Activated CD8-positive, alpha-beta memory T cell treated with anti-CD3 and anti-CD28 coated beads, Interleukin-2, amount 50 U/mL, for 48 hours (primary cell): Measurements from ENCODE around the gene DIO3.
"Not testable (repeated sequence)": the region's sequence is repeated elsewhere in the genome, so short reads cannot be mapped to it uniquely, and the experiment has no call there.

Experiments
- DNase-seq: peaks from one replicate; pipeline ENCODE4 v3.0.0-alpha.2; 2020

DIO3 gene

DNA sequence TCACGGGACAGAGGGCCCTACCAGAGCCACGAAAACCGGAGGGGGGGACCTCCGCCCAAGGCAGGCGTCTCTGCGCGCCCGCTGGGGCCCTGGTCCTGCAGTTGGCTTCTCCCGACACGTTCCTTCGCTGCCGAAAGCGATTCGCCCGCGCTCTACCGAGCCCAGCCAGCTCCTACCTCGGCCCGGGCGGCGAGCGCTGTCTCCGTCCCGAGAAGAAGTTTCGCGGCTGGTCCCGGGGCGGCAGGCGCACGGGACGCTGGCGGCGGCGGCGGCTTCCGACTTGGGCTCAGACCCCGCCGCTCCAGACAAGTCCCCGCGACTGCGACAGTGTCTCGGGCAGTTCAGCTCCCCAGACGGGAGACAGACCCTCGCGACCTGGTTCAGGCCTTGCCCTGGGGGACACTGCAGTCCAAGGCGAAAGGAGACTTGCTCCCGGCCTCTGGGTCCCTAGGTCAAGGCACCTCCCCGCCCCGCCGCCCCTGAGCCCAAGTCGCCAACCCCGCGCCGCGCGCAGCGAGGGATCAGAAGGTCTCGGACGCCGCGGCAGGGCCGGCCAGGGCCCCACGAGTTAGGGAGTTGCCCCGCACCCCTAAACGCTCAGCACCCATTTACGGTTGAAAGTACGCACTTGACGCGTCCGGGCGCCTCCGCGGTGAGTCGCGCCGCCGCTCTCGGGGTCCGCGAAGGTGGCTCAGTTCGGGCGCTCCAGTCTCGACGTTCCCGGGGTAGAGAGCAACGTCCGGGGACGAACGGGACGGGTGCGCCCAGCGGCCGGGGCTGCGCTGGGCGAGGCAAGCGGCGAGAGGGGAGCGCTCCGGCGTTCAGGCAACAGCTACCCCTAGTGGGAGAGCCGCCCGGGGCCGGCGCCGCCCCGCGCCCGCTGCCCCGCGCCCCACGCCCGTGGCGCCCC lies 1.4 kb upstream of the DIO3 start:
- DNase-seq, result no peak

DNA sequence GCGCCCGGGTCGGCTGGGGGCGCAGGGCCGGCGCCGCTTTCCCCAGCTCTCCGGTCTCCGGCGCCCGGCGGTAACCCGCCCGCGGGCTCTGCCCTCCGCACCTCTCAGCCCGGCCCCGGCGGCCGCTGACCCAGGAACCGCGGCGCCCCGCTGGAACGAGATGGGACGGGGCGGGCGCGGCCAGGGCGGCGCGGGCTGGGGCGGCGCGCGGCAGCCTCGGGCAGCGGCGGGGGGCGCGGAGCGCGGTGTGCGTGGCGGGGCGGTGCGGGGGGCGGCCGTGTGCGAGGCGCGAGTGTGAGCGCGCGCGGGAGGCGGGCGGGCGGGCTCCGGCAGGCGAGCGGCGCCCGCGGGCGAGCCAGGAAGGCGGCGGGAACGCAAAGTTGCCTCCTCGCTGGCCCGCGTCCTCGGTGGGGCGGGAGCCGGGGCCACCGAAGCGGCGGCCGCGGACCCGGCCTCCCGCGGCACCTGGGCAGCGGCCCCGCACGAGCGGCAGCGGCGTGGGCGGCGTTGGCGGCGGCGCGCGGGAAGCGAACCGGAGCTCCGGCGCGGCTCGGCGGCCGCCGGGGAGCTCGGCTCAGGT lies 671 bp upstream of the DIO3 start:
- no peak for DNase-seq

DNA sequence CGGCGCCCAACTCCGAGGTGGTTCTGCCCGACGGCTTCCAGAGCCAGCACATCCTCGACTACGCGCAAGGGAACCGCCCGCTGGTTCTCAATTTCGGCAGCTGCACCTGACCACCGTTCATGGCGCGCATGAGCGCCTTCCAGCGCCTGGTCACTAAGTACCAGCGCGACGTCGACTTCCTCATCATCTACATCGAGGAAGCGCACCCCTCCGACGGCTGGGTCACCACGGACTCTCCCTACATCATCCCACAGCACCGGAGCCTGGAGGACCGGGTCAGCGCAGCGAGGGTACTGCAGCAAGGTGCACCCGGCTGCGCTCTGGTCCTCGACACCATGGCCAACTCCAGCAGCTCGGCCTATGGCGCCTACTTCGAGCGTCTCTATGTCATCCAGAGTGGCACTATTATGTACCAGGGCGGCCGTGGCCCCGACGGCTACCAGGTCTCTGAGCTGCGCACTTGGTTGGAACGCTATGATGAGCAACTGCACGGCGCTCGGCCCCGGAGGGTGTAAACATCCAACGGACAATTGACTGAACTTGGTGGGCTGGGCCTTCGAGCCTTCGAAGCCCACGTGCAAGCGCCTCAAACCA lies 699 bp downstream of the DIO3 start:
- no peak for DNase-seq

DNA sequence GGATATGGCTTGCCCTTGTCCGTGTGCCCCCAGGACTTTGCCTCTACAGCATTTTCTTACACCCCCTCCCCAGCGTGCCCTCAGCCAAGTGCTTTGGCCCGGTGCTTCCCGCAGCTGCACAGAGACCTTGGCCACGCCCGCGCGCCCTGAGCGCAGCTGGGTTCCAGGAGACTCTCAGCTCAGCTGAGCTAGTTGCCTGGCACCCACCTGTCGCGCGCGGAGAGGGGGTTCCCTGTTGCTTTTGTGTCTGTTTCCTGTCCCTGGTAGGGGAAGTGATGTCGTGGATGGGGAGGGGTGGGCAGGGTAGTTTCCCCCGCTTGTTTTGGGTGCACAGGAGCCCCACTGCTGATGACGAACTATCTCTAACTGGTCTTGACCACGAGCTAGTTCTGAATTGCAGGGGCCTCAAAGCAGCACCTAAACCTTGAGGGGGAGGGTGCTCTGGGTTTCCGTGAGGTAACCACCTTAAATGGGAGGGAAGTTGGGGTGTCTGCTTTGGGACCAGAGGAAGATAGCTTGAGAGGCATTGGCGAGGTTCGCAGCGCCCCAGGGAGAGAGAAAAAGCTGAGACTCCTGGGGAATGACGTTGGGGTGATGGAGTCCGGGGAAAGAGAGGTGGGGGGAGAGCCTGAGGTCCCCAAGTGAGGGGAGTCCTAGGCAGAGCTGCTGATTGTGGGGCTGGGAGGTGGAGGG lies 1.5 kb downstream of the DIO3 start:
- DNase-seq, result no peak

DNA sequence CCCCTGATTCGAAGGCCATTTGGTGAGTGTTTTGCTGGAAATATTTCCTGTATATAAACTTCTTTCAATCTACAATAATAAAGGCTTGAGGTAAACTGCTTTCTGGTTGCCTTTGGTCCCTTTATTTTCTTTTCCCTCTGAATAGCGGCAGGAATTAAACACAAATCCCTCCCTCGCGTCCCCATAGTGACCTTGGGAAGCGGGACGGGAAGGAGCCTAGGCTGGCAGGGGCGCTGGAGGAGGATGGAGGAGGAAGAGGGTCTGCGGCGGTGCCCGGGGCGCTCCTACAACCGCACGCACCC lies 2.0 kb downstream of the DIO3 start:
- no peak for DNase-seq

DNA sequence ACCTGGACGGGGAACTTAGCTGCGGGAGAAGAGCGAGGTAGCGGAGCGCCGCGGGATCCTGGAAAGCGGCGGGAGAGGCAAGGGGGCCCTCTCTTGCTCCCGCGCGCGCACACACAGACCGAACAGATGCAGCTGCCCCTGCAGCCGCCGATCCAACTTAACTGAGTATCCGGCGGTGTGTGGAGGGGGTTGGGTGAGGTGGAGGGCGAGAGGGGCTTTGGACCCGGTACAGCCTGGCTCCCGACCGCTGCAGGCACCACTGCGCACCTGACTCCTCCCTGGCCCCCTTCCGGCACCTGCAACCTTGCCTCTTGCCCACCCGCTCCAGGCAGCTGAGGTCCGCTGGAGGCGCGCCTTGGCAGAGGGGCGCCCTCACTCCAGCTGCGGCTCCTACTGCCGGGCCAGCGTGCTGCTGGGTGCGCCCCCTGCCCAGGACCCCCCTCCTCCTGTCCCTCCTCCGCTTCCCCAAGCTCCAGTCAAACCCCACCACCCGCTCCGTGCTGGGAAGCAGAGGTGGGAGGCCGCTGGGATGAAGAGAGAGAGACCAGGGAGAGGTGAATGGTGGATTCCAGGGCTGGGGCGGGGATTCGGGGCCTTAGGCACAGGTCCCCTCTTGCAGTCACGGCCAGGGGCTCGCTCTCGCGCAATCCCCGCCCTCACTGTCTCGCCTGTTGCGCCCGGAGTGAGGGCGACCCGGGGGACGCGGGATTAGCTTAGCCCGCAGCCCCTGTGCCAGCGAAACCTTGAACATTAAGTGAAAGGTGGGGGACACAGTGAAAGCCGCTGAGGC lies 2.6 kb downstream of the DIO3 start:
- DNase-seq, result no peak

DNA sequence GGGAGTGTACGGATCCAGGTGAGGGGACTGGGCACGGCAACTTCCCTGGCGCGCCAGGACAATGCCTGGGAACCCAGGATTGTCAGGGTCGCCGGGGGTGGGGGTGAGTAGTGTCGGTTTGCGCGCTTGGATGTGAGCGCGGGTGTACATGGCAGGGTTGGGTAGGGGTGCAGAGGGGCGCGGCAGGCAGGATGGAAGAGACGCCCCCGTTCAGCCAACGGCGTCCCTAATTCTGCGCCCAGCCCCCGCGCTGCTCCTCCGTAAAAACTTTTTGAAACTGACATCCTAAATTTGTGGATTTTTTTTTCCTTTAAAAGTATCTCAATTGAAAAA lies 3.1 kb downstream of the DIO3 start:
- DNase-seq, result no peak

DNA sequence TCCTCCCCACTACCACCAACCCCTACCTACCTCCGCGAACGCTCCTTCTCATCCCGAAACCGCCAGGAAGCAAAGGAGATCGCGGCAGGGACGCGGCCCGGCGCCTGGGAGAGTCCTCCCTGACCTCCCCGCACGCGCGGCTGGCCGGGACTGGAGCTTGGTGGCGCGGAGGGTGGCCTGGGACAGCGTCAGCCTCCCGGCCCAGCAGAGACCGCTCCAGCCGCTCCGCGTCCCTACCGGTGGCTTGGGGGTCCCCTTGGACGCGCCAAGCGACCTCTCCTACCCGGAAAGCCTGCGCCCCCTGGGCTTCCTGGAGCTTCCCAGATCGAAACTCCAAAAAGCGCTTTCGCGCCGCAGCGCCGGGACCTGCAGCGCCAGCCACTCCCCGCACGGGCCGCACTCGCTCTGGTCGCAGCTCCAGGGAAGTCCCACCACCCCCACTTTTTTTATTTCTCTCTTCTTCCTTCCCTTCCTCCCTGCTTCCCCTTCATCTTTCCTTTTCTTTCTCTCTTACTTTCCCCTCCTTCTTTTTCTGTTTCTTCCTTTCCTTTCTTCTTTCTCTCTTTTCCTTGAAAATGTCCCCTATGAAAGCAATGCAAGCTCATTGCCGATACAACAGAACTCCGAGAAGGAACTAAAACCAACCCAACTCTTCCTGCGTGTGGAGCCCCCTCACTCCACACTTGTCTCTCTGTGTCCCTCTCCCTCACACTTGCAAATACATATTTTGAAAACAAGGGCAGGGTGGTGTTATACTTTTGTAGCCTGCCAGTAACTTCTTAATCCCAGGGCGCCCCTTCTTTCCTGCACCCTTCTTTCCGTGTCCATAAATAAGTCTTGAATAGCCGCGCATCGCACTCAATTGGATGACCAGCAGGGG lies 3.8 kb downstream of the DIO3 start:
- no peak for DNase-seq

DNA sequence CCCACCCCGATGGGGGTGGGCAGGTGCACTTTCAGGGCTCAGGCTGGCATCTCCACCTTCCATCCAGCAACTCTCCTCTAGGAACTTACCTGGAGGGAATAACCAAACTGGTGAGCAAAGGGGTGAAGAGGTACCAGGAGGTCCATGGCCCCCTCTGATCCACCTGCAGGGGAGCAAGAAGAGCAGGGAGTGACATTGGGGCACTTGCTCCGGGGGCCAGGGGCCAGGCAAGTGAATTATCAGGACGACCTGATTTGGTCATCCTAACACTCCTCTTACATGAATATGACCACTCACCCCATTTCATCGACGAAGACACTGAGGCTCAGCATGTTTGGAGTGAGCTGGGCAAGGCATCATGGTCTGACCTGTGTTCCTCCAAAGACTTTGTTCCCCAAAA lies 6.0 kb downstream of the DIO3 start:
- DNase-seq, result no peak

DNA sequence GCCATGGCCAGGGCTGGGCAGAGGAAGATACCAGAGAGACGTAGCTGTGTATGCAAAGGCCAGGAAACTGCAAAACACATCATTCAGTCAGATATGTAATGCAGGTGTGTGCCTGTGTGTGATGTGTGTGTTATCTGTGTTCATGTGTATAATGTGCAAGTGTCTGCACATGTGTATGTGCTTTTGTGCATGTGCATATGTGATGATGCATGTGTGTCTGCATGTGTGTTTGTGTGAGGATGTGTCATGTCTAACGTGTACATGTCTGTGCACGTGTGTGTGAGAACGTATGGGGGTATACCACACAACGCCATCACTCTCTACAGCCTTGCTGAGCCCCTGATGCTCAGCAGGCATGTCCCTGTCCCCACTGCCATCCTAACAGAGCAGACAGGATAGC lies 9.7 kb downstream of the DIO3 start:
- DNase-seq, result no peak

DNA sequence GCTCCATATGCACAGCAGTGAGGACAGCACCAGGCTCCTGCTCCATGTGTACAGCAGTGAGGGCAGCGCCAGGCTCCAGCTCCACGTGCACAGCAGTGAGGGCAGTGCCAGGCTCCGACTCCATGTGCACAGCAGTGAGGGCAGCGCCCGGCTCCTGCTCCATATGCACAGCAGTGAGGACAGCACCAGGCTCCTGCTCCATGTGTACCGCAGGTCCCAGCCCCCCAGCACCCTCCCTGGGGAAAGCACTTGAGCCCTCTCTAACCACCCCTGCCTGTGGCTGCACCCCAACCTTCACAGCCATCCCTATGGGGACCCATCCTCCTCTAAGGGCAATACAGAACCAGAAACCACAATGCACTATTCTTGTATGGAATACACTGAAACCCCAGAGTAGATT lies 11.2 kb downstream of the DIO3 start:
- not testable (repeated sequence) for DNase-seq

DNA sequence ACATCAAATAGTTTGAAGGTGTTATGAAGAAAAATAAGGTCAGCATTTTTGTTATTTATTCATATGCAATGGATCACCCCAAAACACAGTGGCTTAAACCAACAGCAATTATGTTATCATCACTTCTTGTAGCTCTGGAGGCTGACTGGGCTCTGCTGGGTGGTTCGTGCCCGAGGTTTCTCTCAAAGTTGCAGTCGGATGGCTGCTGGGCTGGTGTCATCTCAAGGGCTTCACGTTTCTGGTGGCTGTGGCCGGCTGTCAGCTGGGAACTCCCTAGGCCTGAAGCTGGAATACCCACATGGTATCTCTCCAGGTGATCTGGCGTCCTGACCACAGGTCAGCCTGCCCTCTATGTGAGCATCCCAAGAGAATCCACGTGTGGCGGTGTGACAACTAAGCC lies 12.0 kb downstream of the DIO3 start:
- no peak for DNase-seq

DNA sequence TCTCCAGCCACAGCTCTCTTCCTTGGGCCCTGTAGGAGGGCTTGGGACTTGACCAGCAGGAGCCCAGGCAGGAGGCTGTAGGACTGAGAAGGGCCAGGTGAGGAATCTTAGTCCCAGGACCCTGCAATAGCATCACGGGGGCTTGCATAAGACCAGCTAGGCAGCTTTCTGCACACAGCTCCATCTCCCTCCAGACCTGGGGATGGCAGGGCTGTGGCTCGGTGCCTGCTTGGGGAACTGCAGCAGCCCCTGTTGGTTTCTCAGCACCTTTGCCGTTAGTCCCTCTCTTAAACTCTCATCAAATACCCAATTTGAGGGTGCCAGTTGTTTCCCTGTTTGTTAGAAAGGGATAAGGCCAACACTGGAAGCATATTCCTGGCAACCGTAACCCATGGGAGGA lies 14.3 kb downstream of the DIO3 start:
- no peak for DNase-seq

DNA sequence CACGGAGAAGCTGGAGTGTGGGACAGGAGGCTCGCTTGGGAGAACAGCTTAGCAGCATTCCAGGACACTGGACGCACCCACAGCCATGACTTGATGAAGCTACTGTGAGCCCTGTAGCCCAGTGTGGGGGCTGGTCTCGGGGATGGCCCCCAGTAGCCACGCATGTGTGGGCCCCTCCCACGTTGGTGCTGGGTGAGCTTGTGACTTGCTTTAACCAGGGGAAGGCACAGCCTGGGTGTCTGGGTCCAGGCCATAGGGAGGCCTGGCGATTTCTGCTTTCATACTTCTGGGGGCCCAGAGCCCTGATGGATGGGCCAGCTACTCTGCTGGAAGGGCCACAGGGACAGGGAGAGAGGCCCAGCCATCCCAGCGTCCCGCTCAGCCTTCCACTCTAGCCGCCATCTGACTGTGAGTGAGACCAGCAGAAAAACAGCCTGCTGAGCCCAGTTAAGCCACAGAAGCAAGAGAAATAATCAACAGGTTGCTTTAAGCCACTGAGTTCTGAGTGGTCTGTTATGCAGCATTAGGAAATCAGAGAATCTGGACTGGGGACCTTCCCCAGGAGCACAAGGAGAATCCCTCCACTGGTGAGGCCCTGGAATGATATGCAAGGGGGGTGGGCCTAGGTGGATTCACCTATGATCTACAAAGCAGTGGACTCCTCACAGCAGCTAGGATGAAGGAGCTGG lies 16.1 kb downstream of the DIO3 start:
- DNase-seq, result no peak

DNA sequence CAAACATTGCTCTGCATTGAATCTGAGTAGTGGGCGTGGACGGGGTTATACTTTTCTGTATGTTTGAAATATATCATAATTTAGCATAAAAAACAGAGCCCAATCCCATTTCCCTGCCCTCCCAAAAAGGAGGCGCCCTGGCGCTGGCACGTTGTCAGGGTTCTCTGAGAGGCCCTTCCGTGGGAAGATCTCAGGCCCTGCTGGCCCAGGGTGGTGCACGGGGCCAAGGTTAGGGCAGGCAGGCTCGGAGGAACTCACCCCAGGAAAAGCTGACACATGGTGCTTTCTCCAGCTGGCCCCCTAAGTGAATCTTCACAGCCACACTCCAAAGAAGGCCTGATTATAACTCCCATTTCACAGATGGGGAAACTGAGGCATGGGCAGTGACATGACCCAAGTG lies 17.2 kb downstream of the DIO3 start:
- DNase-seq, result no peak

DNA sequence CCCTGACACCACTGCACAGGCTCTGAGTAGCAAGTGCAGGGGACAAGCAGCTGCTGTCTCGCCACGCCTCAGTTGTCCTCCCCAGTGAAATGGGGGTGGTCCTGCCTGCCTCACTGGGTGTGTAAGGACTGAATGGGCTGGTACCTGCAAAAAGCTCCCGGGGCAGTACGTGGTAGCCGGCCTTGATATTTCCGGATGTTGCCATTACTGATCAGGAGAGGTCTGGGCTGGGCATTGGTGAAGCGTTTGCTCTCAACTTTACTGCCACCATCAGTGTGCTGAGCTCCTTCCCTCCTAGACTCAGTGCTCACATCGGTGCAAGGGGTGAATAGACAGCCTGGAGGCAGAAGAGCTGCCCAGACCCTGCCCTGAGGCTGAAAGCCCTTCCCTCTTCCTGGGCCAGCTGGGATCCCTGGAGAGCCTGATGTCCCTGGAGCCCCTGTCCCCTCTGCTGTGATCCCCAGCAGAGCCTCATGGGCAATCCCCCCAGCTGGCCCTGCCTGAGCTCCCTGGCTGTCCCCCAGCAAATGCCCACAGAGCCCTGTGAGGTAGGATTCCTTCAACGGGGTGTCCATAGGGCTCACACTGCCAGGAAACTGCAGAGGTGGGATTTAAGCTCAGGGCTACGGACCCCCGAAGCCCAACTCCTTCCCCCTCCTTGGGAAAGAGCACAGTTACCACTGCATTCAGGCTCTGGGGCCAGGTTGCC lies 18.2 kb downstream of the DIO3 start:
- DNase-seq, result no peak

DNA sequence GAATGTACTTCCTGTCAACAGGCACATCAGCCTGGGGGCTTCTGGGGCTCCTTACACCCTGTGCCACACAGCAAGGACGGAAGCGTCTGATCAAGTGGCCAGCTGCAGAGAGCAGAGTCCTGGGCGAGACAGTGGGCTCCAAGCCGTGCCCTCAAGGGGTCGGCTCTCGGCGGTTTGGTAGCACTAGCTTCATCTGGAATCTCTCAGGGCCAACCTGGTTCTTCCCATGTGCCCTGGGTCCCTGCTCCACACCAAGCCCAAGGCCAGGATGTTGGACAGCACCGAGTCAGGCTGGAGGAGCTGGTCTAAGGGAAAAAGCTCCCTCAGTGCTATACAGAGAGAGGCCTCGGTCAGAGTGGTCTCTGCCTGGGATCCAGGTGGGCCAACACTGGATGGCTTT lies 20.5 kb downstream of the DIO3 start:
- no peak for DNase-seq

DNA sequence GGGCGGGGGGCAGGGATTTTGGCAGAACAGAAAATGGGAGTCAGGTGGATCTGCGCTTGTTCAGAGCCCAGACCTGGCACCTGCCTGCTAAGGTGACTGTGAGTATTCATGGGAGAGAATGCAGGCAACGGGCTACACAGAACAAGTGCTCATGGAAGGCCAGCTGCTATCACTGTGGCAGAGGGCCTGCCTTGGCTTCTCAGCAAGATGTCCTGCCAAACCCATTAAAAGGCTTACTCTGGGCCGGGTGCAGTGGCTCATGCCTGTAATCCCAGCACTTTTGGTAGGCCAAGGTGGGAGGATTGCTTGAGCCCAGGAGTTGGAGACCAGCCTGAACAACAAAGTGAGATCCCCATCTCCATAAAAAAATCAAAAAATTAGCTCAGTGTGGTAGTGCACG lies 21.0 kb downstream of the DIO3 start:
- DNase-seq, result no peak

DNA sequence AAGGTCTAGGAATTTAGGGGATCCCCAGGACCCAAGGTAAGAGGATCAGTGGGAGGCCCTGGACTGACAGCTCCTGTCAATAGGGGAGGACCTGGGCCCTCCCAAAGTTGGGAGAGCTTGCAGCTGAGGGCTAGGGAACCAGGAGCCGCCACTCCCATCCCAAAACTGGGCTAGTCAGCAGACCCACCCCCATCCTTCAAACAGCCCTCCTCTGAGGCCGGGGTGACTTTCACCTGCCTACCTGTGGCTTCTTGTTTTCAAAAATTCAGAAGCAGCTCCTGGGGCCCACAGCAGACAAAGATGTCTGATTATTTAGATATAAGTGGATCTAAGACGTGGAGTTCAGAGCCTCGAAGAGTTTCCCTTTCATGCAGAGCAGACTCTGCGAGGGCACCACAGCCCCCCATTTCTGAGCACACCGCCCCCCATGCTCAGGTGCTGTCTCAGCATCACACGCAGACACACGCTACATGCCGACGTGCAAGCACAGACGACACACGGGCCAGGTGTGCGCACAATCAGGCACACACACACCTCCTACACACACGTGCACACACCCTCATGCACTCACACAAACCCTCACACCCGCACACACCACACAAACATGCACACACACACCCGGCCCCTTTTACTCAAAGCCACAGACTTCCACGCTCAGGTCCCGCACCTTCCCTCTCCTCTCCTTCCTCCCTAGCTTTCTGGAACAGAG lies 21.9 kb downstream of the DIO3 start:
- DNase-seq, result no peak

DNA sequence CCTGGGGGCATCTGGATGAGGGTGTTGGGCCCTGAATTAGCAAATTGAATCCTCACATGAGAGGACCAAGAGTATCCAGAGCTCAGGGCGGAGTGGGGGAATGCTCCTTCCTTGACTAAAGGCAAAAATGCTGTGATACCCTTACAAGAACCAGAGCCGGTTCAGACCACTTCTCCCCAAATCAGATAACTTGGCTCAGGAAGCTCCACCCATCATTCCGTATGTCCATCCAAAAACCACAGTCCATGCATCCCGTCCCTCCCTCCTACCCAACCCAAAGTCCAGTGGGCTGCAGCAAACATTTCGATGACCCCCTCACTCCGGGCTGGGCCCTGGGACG lies 22.4 kb downstream of the DIO3 start:
- no peak for DNase-seq
